HG03469 (cell line): Measurements from ENCODE around the gene NME2.

Source experiments
- ATAC-seq: cut with Tn5 transposase; IDR thresholded peaks from one replicate; pipeline ENCODE4 v1.9.1; 2021; ENCODE audit warnings: mild to moderate bottlenecking, moderate library complexity, moderate number of reproducible peaks; ENCODE audit not compliant: unreplicated experiment

Gene NME2

GRCh38 chr17:51200295-51200694, 34.1 kb downstream of the NME2 start:
- ATAC-seq = no peak

DNA sequence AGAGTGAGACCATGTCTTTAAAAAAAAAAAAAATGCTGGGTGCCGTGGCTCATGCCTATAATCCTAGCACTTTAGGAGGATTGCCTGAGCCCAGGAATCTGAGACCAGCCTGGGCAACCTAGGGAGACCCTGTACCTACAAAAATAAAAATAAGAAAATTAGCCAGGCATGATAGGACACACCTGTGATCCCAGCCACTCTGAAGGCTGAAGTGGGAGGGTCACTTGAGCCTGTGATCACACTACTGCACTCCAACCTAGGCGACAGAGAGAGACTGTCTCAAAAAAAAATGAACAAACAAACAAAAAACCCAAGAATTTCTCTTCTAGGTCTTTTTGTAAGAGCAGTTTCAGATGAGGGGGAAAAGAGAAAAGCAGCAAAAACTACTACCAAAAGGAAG, 34.6 kb downstream of the NME2 start:
- ATAC-seq = no peak

GRCh38 chr17:51203838-51204237, 37.6 kb downstream of the NME2 start:
- no peak for ATAC-seq

- no peak for ATAC-seq
Measured at GRCh38 chr17:51214920-51215319, 48.7 kb downstream of the NME2 start.

- no peak for ATAC-seq
Measured at GRCh38 chr17:51217946-51218345, 51.7 kb downstream of the NME2 start.

- no peak for ATAC-seq
Measured at GRCh38 chr17:51221322-51221721, 55.1 kb downstream of the NME2 start.
